KMS-11 (cell line): ENCODE results near the gene FGGY.

Experiments
- H2AFZ ChIP-seq: fragments of 200-600 bp; sonication (generic); 2 replicates; pipeline ENCODE4 v1.6.1; 2016; ENCODE audit warnings: antibody characterized with exemption, mixed run types, low read depth
- H3K27ac ChIP-seq: fragments of 200-600 bp; sonication (generic); 2 replicates; pipeline ENCODE4 v1.6.1; 2016; ENCODE audit warnings: mild to moderate bottlenecking, mixed run types
- H3K27me3 ChIP-seq: fragments of 200-600 bp; sonication (generic); 2 replicates; pipeline ENCODE4 v1.6.1; 2017; ENCODE audit warnings: mild to moderate bottlenecking, low read depth, mixed run types, moderate library complexity; ENCODE audit not compliant: insufficient read depth
- H3K36me3 ChIP-seq: fragments of 200-600 bp; sonication (generic); 2 replicates; pipeline ENCODE4 v1.6.1; 2017; ENCODE audit warnings: mild to moderate bottlenecking, mixed run types; ENCODE audit not compliant: insufficient read depth
- H3K4me1 ChIP-seq: fragments of 200-600 bp; sonication (generic); 2 replicates; pipeline ENCODE4 v1.6.1; 2016; ENCODE audit warnings: mild to moderate bottlenecking, low read depth, mixed run types; ENCODE audit not compliant: poor library complexity, severe bottlenecking
- H3K4me2 ChIP-seq: fragments of 200-600 bp; sonication (generic); 2 replicates; pipeline ENCODE4 v1.7.0; 2016; ENCODE audit warnings: mild to moderate bottlenecking, mixed run types
- H3K4me3 ChIP-seq: fragments of 200-600 bp; sonication (generic); IDR thresholded peaks from 2 replicates; pipeline ENCODE4 v1.6.1; 2017; ENCODE audit warnings: low read depth, low read length, mixed read lengths; ENCODE audit not compliant: insufficient read depth
- H3K79me2 ChIP-seq: fragments of 200-600 bp; sonication (generic); 2 replicates; pipeline ENCODE4 v1.6.1; 2016; ENCODE audit warnings: low read depth, mixed run types; ENCODE audit not compliant: insufficient read depth
- H3K9ac ChIP-seq: fragments of 200-600 bp; sonication (generic); 2 replicates; pipeline ENCODE4 v1.6.1; 2016; ENCODE audit warnings: mild to moderate bottlenecking, mixed run types
- H4K20me1 ChIP-seq: fragments of 200-600 bp; sonication (generic); 2 replicates; pipeline ENCODE4 v1.6.1; 2016; ENCODE audit warnings: mild to moderate bottlenecking, mixed run types; ENCODE audit not compliant: insufficient read depth
- CTCF ChIP-seq: fragments of 200-600 bp; sonication (generic); conservative IDR thresholded peaks from 2 replicates; pipeline ENCODE4 v1.6.1; 2017; ENCODE audit warnings: low read depth, mild to moderate bottlenecking, antibody characterized with exemption, low read length, moderate library complexity, mixed read lengths

Gene FGGY

GRCh38 chr1:59342801-59343575 is 46.1 kb downstream of the FGGY start:
- no peak overlapping the region for H3K4me2 ChIP-seq
- H3K4me3 ChIP-seq = no peak overlapping the region
- no peak for TF ChIP-seq CTCF
- H3K36me3 ChIP-seq = no peaks in the 10 kb centered on the region
- no peaks in the 10 kb centered on the region for H3K79me2 ChIP-seq
- no peak overlapping the region for H2AFZ ChIP-seq
- no peaks in the 10 kb centered on the region for H3K27me3 ChIP-seq
- H3K27ac ChIP-seq = no peak overlapping the region
- no peaks in the 10 kb centered on the region for H4K20me1 ChIP-seq
- H3K4me1 ChIP-seq = no peaks in the 10 kb centered on the region
- no peak overlapping the region for H3K9ac ChIP-seq

GRCh38 chr1:59343576-59343840 is 46.6 kb downstream of the FGGY start:
- Histone ChIP-seq H3K27ac (no peak overlapping the region), H3K36me3 (no peaks in the 10 kb centered on the region), H4K20me1 (no peaks in the 10 kb centered on the region), H3K9ac (no peak overlapping the region), H3K4me2 (no peak overlapping the region), H2AFZ (no peak overlapping the region), H3K27me3 (no peaks in the 10 kb centered on the region), H3K4me3 (no peak overlapping the region), H3K4me1 (no peaks in the 10 kb centered on the region), H3K79me2 (no peaks in the 10 kb centered on the region)
- TF ChIP-seq CTCF = no peak

- Histone ChIP-seq H2AFZ (no peak overlapping the region), H3K4me3 (no peak overlapping the region), H4K20me1 (no peaks in the 10 kb centered on the region), H3K9ac (no peak overlapping the region), H3K79me2 (no peaks in the 10 kb centered on the region), H3K27me3 (no peaks in the 10 kb centered on the region), H3K27ac (no peak overlapping the region), H3K36me3 (no peaks in the 10 kb centered on the region), H3K4me2 (no peak overlapping the region), H3K4me1 (no peaks in the 10 kb centered on the region)
- TF ChIP-seq CTCF = no peak
Measured at GRCh38 chr1:59345221-59345620, 48.3 kb downstream of the FGGY start.

GRCh38 chr1:59346429-59346828 is 49.5 kb downstream of the FGGY start:
- no peaks in the 10 kb centered on the region for H3K36me3 ChIP-seq
- no peaks in the 10 kb centered on the region for H3K79me2 ChIP-seq
- no peak overlapping the region for H3K4me2 ChIP-seq
- H3K4me1 ChIP-seq = no peaks in the 10 kb centered on the region
- no peak overlapping the region for H3K27ac ChIP-seq
- no peaks in the 10 kb centered on the region for H3K27me3 ChIP-seq
- H2AFZ ChIP-seq = no peak overlapping the region
- no peak overlapping the region for H3K4me3 ChIP-seq
- TF ChIP-seq CTCF = no peak
- H3K9ac ChIP-seq = no peak overlapping the region
- H4K20me1 ChIP-seq = no peaks in the 10 kb centered on the region
